GM12864 (cell line): ENCODE data around the gene LCE1C.

Experiments used
- DNase-seq: peaks from one replicate; pipeline ENCODE4 v3.0.0-alpha.2; 2011; ENCODE audit warnings: low read depth
- H3K4me3 ChIP-seq: 2 replicates; pipeline ENCODE4 v1.5.1; 2011; ENCODE audit warnings: mild to moderate bottlenecking, low read depth, low read length, control low read depth
- CTCF ChIP-seq: IDR thresholded peaks from 2 replicates; pipeline ENCODE4 v1.5.1; 2011; ENCODE audit warnings: low read depth, mild to moderate bottlenecking, moderate library complexity, low read length, control low read depth, inconsistent platforms; ENCODE audit errors: missing control alignments

Gene LCE1C

GRCh38 chr1:152817309-152817708, 10.9 kb upstream of the LCE1C start:
- DNase-seq: no peak
- TF ChIP-seq CTCF: no peak
- no peak overlapping the region for H3K4me3 ChIP-seq

- no peak for DNase-seq
- no peak within 1 kb of the TSS for H3K4me3 ChIP-seq
- TF ChIP-seq CTCF: no peak
Observed at GRCh38 chr1:152811671-152812070, 5.2 kb upstream of the LCE1C start, which contains the start of gene LCE1B. TSS of gene LCE1B (plus strand) at chr1:152811971. CDS start at chr1:152812447, 476 bp downstream.

- H3K4me3 ChIP-seq: no peak overlapping the region
- TF ChIP-seq CTCF: no peak
- DNase-seq: no peak
Observed at GRCh38 chr1:152811050-152811449, 4.6 kb upstream of the LCE1C start.

- no peak for DNase-seq
- no peak for TF ChIP-seq CTCF
- no peak overlapping the region for H3K4me3 ChIP-seq
Observed at GRCh38 chr1:152801333-152801732, 5.1 kb downstream of the LCE1C start.

- DNase-seq: no peak
- TF ChIP-seq CTCF: no peak
- no peak within 1 kb of the TSS for H3K4me3 ChIP-seq
Observed at GRCh38 chr1:152796421-152796820, 10.0 kb downstream of the LCE1C start, which contains the start of gene LCE1D. TSS of gene LCE1D (plus strand) at chr1:152796721. CDS start at chr1:152797795, 1,074 bp downstream.

GRCh38 chr1:152795686-152796085, 10.8 kb downstream of the LCE1C start:
- DNase-seq: no peak
- TF ChIP-seq CTCF: no peak
- no peak overlapping the region for H3K4me3 ChIP-seq

- no peak for TF ChIP-seq CTCF
- DNase-seq: no peak
- no peak within 1 kb of the TSS for H3K4me3 ChIP-seq
Observed at GRCh38 chr1:152786077-152786476, 20.4 kb downstream of the LCE1C start, which contains the start of gene LCE1E. TSS of gene LCE1E (plus strand) at chr1:152786257. CDS start at chr1:152787300, 1,043 bp downstream.
